HepG2 (cell line): ENCODE results near the gene KCNJ4. TPM values are rescaled to one million over a fixed set of nuclear protein-coding genes. Genes with fewer than 3 reads are reported as not detected.
A peak's percentile ranks its signal among the peaks of the same experiment; 100 is the strongest.

Experiments
- ISL2 ChIP-seq: sonication (generic); formaldehyde crosslinking; IDR thresholded peaks from 2 replicates; pipeline ENCODE4 v1.5.0; 2020; ENCODE audit warnings: missing genetic modification reagents
- PCBP1 ChIP-seq: fragments of 200-400 bp; formaldehyde crosslinking; IDR thresholded peaks from 2 replicates; pipeline ENCODE4 v1.6.1; 2017; ENCODE audit warnings: mild to moderate bottlenecking, low read depth, low read length, borderline replicate concordance
- POLR2AphosphoS5 ChIP-seq: IDR thresholded peaks from 2 replicates; pipeline ENCODE4 v1.6.1; 2012; ENCODE audit warnings: low read depth, low read length
- POLR2G ChIP-seq: fragments of 200-400 bp; formaldehyde crosslinking; IDR thresholded peaks from 2 replicates; pipeline ENCODE4 v1.6.1; 2018; ENCODE audit warnings: mild to moderate bottlenecking, low read depth, low read length, moderate library complexity
- SP1 ChIP-seq, 2 experiments: fragments of 450-650 bp in 1 of 2; sonication (generic) in 1 of 2; formaldehyde crosslinking in 1 of 2; IDR thresholded peaks; 2 replicates each; pipeline versions ENCODE4 v1.4.0 to v1.6.1; 2016 to 2020; ENCODE audit warnings: missing genetic modification reagents in 1 of 2
- ZNF232 ChIP-seq: sonication (generic); formaldehyde crosslinking; IDR thresholded peaks from 2 replicates; pipeline ENCODE4 v1.4.0; 2020; ENCODE audit warnings: missing genetic modification reagents, borderline replicate concordance
- ZSCAN25 ChIP-seq: sonication (generic); formaldehyde crosslinking; IDR thresholded peaks from 2 replicates; pipeline ENCODE4 v1.8.0; 2022; ENCODE audit warnings: mild to moderate bottlenecking, missing genetic modification reagents
- polyA plus RNA-seq, 8 experiments: library from polyadenylated mRNA; depleted of rRNA in 3 of 8; stranded (reverse) in 7 of 8; unstranded in 1 of 8; fragments of >200 nt; fragmentation: Illumina TruSeq in 4 of 8; extraction: Trizol in 4 of 8; gene quantifications; 2 replicates each; pipeline versions ENCODE4 v1.2.1 to v1.2.3, GENCODE V29; 2011 to 2016; ENCODE audit warnings: low read depth in 4 of 8, missing spikeins in 1 of 8, mixed read lengths in 1 of 8; ENCODE audit not compliant: insufficient read depth in 1 of 8
- total RNA-seq, 5 experiments: library from RNA; depleted of rRNA; stranded (reverse); fragments of >200 nt; fragmentation: Illumina TruSeq; extraction: Trizol; gene quantifications; 2 replicates each; pipeline ENCODE4 v1.2.3, GENCODE V29; 2016; ENCODE audit warnings: low read depth in 1 of 5
- TF ChIP-seq, protein P1 (sequence below): conservative IDR thresholded peaks from 2 replicates; pipeline ENCODE4 v1.6.1; 2018; ENCODE audit warnings: missing genetic modification reagents
- TF ChIP-seq, protein P2 (sequence below): sonication (generic); formaldehyde crosslinking; IDR thresholded peaks from 2 replicates; pipeline ENCODE4 v1.4.0; 2020; ENCODE audit warnings: missing genetic modification reagents
- TF ChIP-seq, protein P3 (sequence below): sonication (generic); formaldehyde crosslinking; IDR thresholded peaks from 2 replicates; pipeline ENCODE4 v1.4.0; 2020; ENCODE audit warnings: missing genetic modification reagents
- TF ChIP-seq, protein P4 (sequence below): IDR thresholded peaks from 2 replicates; pipeline ENCODE4 v1.6.1; 2016; ENCODE audit warnings: mild to moderate bottlenecking
- TF ChIP-seq, protein P5 (sequence below): sonication (generic); formaldehyde crosslinking; IDR thresholded peaks from 2 replicates; pipeline ENCODE4 v1.5.1; 2020; ENCODE audit warnings: mild to moderate bottlenecking, missing genetic modification reagents, moderate library complexity

The KCNJ4 gene
- total and polyA plus RNA-seq, 2 of the 13 experiments (the other 11 are each of a cell fraction or from before 2014, with no cell fraction given): not detected

DNA sequence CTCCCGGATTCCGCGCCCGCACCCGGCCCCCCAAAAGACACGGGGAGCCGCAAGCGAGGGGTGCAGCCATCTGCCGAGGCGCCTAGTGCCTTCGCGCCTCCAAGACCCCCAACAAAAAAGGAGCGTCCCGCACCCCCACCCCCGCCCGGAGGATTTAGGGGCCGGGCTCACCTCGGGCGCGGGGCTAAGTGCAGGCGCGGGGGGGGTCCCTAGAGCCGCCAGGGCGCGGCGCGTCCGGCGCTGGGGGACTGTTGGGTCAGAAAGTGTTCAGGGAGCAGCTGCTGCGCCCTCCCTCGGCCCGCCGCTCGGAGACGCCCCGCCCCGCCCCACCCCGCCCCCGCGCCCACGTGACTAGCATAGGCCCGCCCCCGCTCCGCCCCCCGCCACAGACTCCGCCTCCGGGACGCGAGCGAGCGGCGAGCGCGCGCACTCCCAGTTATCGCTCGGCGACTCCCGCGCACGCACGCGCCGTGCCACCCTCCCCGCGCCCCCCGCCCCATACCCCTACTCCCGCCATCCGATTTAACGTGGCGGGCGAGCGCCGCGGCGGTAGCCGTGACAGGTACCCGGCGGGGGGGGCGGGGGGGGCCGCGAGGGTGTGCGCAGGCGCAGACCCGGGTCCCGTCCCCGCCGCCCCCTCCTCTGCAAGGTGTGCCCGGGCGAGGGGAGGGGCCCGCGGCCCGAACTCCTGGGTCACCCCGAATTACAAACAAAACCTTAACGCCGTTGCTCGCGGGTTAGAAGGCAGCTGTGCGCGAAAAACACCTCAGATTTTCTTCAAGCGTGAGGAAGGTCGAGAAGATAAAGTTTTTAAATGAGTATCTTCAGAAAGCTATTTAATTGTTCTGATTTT is 56.2 kb downstream of the KCNJ4 start (continued):
- TF ChIP-seq, protein P1, sequence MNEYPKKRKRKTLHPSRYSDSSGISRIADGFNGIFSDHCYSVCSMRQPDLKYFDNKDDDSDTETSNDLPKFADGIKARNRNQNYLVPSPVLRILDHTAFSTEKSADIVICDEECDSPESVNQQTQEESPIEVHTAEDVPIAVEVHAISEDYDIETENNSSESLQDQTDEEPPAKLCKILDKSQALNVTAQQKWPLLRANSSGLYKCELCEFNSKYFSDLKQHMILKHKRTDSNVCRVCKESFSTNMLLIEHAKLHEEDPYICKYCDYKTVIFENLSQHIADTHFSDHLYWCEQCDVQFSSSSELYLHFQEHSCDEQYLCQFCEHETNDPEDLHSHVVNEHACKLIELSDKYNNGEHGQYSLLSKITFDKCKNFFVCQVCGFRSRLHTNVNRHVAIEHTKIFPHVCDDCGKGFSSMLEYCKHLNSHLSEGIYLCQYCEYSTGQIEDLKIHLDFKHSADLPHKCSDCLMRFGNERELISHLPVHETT: 0 out of 2 replicates have a peak, but pooled peaks have one; percentile 43
- TF ChIP-seq, protein P2, sequence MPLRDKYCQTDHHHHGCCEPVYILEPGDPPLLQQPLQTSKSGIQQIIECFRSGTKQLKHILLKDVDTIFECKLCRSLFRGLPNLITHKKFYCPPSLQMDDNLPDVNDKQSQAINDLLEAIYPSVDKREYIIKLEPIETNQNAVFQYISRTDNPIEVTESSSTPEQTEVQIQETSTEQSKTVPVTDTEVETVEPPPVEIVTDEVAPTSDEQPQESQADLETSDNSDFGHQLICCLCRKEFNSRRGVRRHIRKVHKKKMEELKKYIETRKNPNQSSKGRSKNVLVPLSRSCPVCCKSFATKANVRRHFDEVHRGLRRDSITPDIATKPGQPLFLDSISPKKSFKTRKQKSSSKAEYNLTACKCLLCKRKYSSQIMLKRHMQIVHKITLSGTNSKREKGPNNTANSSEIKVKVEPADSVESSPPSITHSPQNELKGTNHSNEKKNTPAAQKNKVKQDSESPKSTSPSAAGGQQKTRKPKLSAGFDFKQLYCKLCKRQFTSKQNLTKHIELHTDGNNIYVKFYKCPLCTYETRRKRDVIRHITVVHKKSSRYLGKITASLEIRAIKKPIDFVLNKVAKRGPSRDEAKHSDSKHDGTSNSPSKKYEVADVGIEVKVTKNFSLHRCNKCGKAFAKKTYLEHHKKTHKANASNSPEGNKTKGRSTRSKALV (CRISPR knock-in tag): no peak
- TF ChIP-seq, protein P3, sequence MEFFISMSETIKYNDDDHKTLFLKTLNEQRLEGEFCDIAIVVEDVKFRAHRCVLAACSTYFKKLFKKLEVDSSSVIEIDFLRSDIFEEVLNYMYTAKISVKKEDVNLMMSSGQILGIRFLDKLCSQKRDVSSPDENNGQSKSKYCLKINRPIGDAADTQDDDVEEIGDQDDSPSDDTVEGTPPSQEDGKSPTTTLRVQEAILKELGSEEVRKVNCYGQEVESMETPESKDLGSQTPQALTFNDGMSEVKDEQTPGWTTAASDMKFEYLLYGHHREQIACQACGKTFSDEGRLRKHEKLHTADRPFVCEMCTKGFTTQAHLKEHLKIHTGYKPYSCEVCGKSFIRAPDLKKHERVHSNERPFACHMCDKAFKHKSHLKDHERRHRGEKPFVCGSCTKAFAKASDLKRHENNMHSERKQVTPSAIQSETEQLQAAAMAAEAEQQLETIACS (CRISPR knock-in tag): peak; percentile 81
- TF ChIP-seq PCBP1 (0 out of 2 replicates have a peak, but pooled peaks have one; percentile 60), SP1 (IDR thresholded peaks at IDR 0.05) (no peak), SP1 (CRISPR knock-in tag; IDR thresholded peaks at IDR 0.05) (0 out of 2 replicates have a peak, but pooled peaks have one; percentile 45), ZSCAN25 (CRISPR knock-in tag) (0 out of 2 replicates have a peak, but pooled peaks have one; percentile 19), POLR2G (peak; percentile 66), ISL2 (peak; percentile 27; the same call in 1 of the 2 replicates), ZNF232 (CRISPR knock-in tag) (no peak), POLR2AphosphoS5 (peak; percentile 43)
- TF ChIP-seq, protein P4, sequence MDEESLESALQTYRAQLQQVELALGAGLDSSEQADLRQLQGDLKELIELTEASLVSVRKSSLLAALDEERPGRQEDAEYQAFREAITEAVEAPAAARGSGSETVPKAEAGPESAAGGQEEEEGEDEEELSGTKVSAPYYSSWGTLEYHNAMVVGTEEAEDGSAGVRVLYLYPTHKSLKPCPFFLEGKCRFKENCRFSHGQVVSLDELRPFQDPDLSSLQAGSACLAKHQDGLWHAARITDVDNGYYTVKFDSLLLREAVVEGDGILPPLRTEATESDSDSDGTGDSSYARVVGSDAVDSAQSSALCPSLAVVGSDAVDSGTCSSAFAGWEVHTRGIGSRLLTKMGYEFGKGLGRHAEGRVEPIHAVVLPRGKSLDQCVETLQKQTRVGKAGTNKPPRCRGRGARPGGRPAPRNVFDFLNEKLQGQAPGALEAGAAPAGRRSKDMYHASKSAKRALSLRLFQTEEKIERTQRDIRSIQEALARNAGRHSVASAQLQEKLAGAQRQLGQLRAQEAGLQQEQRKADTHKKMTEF (CRISPR knock-in tag): peak; percentile 44; the same call in 1 of the 2 replicates
- TF ChIP-seq, protein P5, sequence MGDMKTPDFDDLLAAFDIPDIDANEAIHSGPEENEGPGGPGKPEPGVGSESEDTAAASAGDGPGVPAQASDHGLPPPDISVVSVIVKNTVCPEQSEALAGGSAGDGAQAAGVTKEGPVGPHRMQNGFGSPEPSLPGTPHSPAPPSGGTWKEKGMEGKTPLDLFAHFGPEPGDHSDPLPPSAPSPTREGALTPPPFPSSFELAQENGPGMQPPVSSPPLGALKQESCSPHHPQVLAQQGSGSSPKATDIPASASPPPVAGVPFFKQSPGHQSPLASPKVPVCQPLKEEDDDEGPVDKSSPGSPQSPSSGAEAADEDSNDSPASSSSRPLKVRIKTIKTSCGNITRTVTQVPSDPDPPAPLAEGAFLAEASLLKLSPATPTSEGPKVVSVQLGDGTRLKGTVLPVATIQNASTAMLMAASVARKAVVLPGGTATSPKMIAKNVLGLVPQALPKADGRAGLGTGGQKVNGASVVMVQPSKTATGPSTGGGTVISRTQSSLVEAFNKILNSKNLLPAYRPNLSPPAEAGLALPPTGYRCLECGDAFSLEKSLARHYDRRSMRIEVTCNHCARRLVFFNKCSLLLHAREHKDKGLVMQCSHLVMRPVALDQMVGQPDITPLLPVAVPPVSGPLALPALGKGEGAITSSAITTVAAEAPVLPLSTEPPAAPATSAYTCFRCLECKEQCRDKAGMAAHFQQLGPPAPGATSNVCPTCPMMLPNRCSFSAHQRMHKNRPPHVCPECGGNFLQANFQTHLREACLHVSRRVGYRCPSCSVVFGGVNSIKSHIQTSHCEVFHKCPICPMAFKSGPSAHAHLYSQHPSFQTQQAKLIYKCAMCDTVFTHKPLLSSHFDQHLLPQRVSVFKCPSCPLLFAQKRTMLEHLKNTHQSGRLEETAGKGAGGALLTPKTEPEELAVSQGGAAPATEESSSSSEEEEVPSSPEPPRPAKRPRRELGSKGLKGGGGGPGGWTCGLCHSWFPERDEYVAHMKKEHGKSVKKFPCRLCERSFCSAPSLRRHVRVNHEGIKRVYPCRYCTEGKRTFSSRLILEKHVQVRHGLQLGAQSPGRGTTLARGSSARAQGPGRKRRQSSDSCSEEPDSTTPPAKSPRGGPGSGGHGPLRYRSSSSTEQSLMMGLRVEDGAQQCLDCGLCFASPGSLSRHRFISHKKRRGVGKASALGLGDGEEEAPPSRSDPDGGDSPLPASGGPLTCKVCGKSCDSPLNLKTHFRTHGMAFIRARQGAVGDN: 0 out of 2 replicates have a peak, but pooled peaks have one; percentile 43
